K562 (cell line): ENCODE results near the gene SLC16A2.

Experiments used
- ATF2 ChIP-seq: sonication (generic); formaldehyde crosslinking; IDR thresholded peaks from 2 replicates; pipeline ENCODE4 v1.8.1; 2022; ENCODE audit warnings: missing genetic modification reagents
- EP300 ChIP-seq: IDR thresholded peaks from 2 replicates; pipeline ENCODE4 v1.6.1; 2012; ENCODE audit warnings: low read length, improper control_type of control experiment
- NCOR1 ChIP-seq: fragments of 450-650 bp; IDR thresholded peaks from 2 replicates; pipeline ENCODE4 v1.6.1; 2016; ENCODE audit warnings: mild to moderate bottlenecking, moderate library complexity
- POLR2AphosphoS5 ChIP-seq: IDR thresholded peaks from 2 replicates; pipeline ENCODE4 v1.6.1; 2011; ENCODE audit warnings: mild to moderate bottlenecking, low read depth, low read length, moderate library complexity; ENCODE audit not compliant: control insufficient read depth, insufficient read depth
- ZNF551 ChIP-seq: fragments of 250-450 bp; sonication (Bioruptor Pico); IDR thresholded peaks from 2 replicates; pipeline ENCODE4 v1.5.0; 2021; ENCODE audit warnings: mild to moderate bottlenecking, moderate library complexity

DNA sequence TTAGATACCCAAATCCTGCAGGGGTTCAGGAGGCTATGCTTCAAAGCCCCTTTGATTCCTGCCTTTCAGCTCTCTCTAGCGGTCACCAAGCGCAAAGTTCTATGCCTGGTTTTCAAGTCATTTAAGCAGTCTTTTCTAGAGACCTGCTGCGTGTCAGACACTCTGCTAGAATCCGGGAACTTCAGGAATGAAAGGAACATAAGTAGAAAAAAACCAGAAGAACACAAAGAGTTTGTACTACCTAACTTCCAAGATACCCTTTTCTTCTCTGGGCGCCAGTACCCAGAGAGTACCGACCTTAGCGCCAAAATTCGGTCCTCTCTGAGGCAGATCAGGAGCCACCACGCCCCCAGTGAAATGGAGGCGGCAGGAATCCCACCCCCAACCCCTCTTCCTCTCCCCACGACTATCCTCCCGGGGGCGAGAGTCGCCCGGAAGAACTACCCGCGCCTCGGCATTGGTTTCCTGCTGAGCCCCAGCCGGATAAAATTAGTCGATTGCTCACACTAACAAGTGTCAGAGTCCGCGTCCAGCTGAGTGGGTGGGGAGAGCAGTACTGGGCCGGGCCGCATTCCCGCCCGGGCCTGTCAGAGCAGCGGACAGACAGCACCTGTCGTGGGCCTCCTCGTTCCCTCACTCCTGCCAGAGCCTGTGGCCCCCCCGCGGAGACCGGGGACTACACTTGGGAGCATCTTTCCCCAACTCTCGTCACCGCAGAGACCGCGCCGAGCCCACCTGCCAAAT lies 114.3 kb downstream of the SLC16A2 start:
- no peak for TF ChIP-seq NCOR1
- TF ChIP-seq ZNF551 (CRISPR knock-in tag): no peak
- no peak for TF ChIP-seq ATF2 (CRISPR knock-in tag)
- no peak for TF ChIP-seq EP300
- TF ChIP-seq POLR2AphosphoS5: no peak
